K562 (cell line): ENCODE data around the gene ZNF565. TPM values are rescaled to one million over a fixed set of nuclear protein-coding genes. Genes with fewer than 3 reads are reported as not detected.

Experiments used
- CC2D1A ChIP-seq: fragments of 450-650 bp; IDR thresholded peaks from 2 replicates; pipeline ENCODE4 v1.6.1; 2017; ENCODE audit warnings: mild to moderate bottlenecking
- CEBPG ChIP-seq, 3 experiments: fragments of 200-800 bp in 1 of 3; sonication (Bioruptor generic) in 1 of 3; sonication (generic) in 1 of 3; formaldehyde crosslinking in 1 of 3; IDR thresholded peaks in 2 of 3; conservative IDR thresholded peaks in 1 of 3; 2 replicates each; pipeline versions ENCODE4 v1.6.1 to v1.8.0; 2016 to 2022; ENCODE audit warnings: missing compliant biosample characterization in 2 of 3, missing genetic modification characterization in 2 of 3, mild to moderate bottlenecking in 1 of 3, missing genetic modification reagents in 1 of 3
- CREB1 ChIP-seq, 2 experiments: sonication (generic) in 1 of 2; formaldehyde crosslinking in 1 of 2; IDR thresholded peaks; 2 replicates each; pipeline versions ENCODE4 v1.6.1 to v1.8.0; 2012 to 2022; ENCODE audit warnings: inconsistent platforms in 1 of 2, mild to moderate bottlenecking in 1 of 2, missing genetic modification reagents in 1 of 2, moderate library complexity in 1 of 2
- E2F5 ChIP-seq: sonication (generic); formaldehyde crosslinking; IDR thresholded peaks from 2 replicates; pipeline ENCODE4 v1.8.0; 2022; ENCODE audit warnings: mild to moderate bottlenecking, missing genetic modification reagents
- HCFC1 ChIP-seq: IDR thresholded peaks from 2 replicates; pipeline ENCODE4 v1.6.1; 2012; ENCODE audit warnings: low read depth, low read length, improper control_type of control experiment
- IRF2 ChIP-seq: sonication (generic); formaldehyde crosslinking; IDR thresholded peaks from 2 replicates; pipeline ENCODE4 v1.8.1; 2022; ENCODE audit warnings: mild to moderate bottlenecking, missing genetic modification reagents
- NKRF ChIP-seq: fragments of 450-650 bp; IDR thresholded peaks from 2 replicates; pipeline ENCODE4 v1.6.1; 2016; ENCODE audit warnings: borderline replicate concordance
- NRF1 ChIP-seq, 2 experiments: fragments of 450-650 bp; IDR thresholded peaks in 1 of 2; conservative IDR thresholded peaks in 1 of 2; 2 replicates each; pipeline ENCODE4 v1.6.1; 2014; ENCODE audit warnings: mild to moderate bottlenecking in 2 of 2
- POLR2AphosphoS2 ChIP-seq: IDR thresholded peaks from 2 replicates; pipeline ENCODE4 v1.6.1; 2012; ENCODE audit warnings: low read length, improper control_type of control experiment
- RBBP5 ChIP-seq: fragments of 200-600 bp; sonication (generic); IDR thresholded peaks from 2 replicates; pipeline ENCODE4 v1.6.1; 2012; ENCODE audit warnings: borderline replicate concordance, mild to moderate bottlenecking, low read length, control low read depth, inconsistent platforms; ENCODE audit not compliant: insufficient read depth, poor library complexity, severe bottlenecking
- TAF9B ChIP-seq: fragments of 450-650 bp; IDR thresholded peaks from 2 replicates; pipeline ENCODE4 v1.6.1; 2018; ENCODE audit warnings: mild to moderate bottlenecking; ENCODE audit not compliant: partially characterized antibody
- ZBTB33 ChIP-seq: sonication (generic); formaldehyde crosslinking; IDR thresholded peaks from 2 replicates; pipeline ENCODE4 v1.8.1; 2023; ENCODE audit warnings: mild to moderate bottlenecking, missing genetic modification reagents
- ZNF197 ChIP-seq: fragments of 200-800 bp; sonication (Bioruptor generic); IDR thresholded peaks from 2 replicates; pipeline ENCODE4 v1.6.1; 2016; ENCODE audit warnings: low read depth, missing genetic modification characterization, missing compliant biosample characterization
- ZNF639 ChIP-seq, 2 experiments: fragments of 200-800 bp in 1 of 2; sonication (Bioruptor generic) in 1 of 2; sonication (generic) in 1 of 2; formaldehyde crosslinking in 1 of 2; IDR thresholded peaks in 1 of 2; conservative IDR thresholded peaks in 1 of 2; 2 replicates each; pipeline versions ENCODE4 v1.5.0 to v1.6.1; 2016 to 2020; ENCODE audit warnings: missing compliant biosample characterization in 1 of 2, missing genetic modification characterization in 1 of 2, missing genetic modification reagents in 1 of 2
- polyA plus RNA-seq, 8 experiments: library from polyadenylated mRNA; depleted of rRNA in 4 of 8; stranded (reverse) in 5 of 8; unstranded in 3 of 8; fragments of >200 nt; fragmentation: Nextera tagmentation in 2 of 8; fragmentation: Illumina TruSeq in 1 of 8; extraction: Ambion mirVana in 2 of 8; extraction: Trizol in 1 of 8; gene quantifications; 2 replicates each; pipeline versions ENCODE4 v1.2.1 to v1.2.3, GENCODE V29; 2011 to 2014; ENCODE audit warnings: inconsistent platforms in 1 of 8, missing spikeins in 1 of 8
- total RNA-seq, 7 experiments: library from RNA; depleted of rRNA in 6 of 7; stranded (reverse); fragments of >200 nt in 6 of 7; fragmentation: Illumina TruSeq in 2 of 7; extraction: Trizol in 2 of 7; gene quantifications; 2 replicates each; pipeline versions ENCODE4 v1.2.1 to v1.2.3, GENCODE V29; 2011 to 2021; ENCODE audit warnings: low replicate concordance in 1 of 7

ZNF565 gene
- total and polyA plus RNA-seq, 9 of the 15 experiments (the other 6 are each of a cell fraction or from before 2014, with no cell fraction given) = 1.3 to 3.2 (median 2.6) TPM

GRCh38 chr19:36214386-36215275, at the start of gene ZNF565, which contains the start of gene ZNF146 (continued):
- TF ChIP-seq E2F5 (CRISPR knock-in tag) (0 out of 2 replicates have a peak, but pooled peaks have one; percentile 50), TAF9B (peak; percentile 72), ZBTB33 (CRISPR knock-in tag) (peak; percentile 52; the same call in 1 of the 2 replicates), ZNF639 (CRISPR knock-in tag; conservative IDR thresholded peaks at IDR 0.05 in 1 of 2, IDR thresholded peaks at IDR 0.05 in 1 of 2) (peak in 1 of 2 experiments; percentile 29; a peak in 2 of 4 replicates), POLR2AphosphoS2 (peak; percentile 69; the same call in 1 of the 2 replicates), NRF1 (conservative IDR thresholded peaks at IDR 0.05 in 1 of 2, IDR thresholded peaks at IDR 0.05 in 1 of 2) (peak; percentile 97 to 98), ZNF197 (CRISPR knock-in tag) (0 out of 2 replicates have a peak, but pooled peaks have one; percentile 27), CEBPG (CRISPR knock-in tag; IDR thresholded peaks at IDR 0.05) (peak; percentile 67; the same call in 1 of the 2 replicates), CEBPG (tag; conservative IDR thresholded peaks at IDR 0.05 in 1 of 2, IDR thresholded peaks at IDR 0.05 in 1 of 2) (no peak), CC2D1A (peak; percentile 14; the same call in 1 of the 2 replicates), CREB1 (IDR thresholded peaks at IDR 0.05) (peak; percentile 94), CREB1 (CRISPR knock-in tag; IDR thresholded peaks at IDR 0.05) (peak; percentile 93), HCFC1 (peak; percentile 91), RBBP5 (peak; percentile 58), NKRF (peak; percentile 97; the same call in 1 of the 2 replicates), IRF2 (CRISPR knock-in tag) (no peak)
